AG09309 (cell line): ENCODE data around the gene CIITA.
A peak's percentile ranks its signal among the peaks of the same experiment; 100 is the strongest.

Experiments used
- DNase-seq: peaks from one replicate; pipeline ENCODE4 v3.0.0-alpha.2; 2010; ENCODE audit warnings: low read depth
- H3K4me3 ChIP-seq: 2 replicates; pipeline ENCODE4 v1.5.1; 2011; ENCODE audit warnings: mild to moderate bottlenecking, low read depth, low read length, moderate library complexity; ENCODE audit not compliant: control insufficient read depth
- CTCF ChIP-seq: IDR thresholded peaks from 2 replicates; pipeline ENCODE4 v1.5.1; 2011; ENCODE audit warnings: mild to moderate bottlenecking, low read depth, low read length, inconsistent platforms; ENCODE audit not compliant: insufficient read depth, control insufficient read depth; ENCODE audit errors: missing control alignments

Gene CIITA

DNA sequence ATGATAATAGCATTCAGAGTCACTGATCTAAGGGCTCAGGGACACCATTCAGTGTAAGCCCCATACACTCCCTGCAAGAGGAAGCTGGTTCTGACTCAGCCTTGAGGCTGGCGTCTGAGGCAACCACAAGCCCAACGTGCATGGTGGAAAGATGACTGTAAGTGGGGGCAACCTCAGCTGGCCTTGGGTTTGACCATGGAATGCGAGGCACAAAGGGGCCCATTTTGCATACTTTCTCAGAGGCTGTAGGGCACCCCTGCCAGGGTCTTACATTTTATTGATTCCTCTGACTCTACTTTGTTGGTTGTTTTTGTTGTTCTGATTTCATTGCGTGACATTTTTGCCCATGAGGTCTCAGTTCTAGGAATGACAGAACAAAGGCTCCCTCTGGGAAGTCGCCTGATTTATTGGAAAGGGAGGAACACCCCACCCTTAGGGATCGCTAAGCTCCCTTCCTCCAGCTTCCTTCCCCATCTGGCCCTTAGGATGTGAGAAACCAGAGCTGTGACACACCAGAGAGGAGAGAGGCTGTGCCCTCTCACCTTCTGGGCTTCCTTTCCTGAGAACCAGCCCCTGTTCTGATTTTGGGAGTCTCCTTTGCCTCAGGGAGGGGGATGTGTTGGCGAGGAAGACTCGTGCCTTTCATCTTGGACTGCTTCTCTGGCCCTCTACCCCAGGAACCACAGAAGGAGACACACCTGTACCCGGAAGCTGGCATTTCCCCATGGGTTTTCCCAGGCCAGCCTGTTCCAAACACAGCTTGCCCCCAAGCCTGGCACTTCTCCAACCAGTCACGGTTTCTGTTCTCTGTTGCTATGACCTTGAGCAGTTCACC is 5.6 kb upstream of the CIITA start:
- peak; percentile 60 for DNase-seq
- no peak overlapping the region for H3K4me3 ChIP-seq
- TF ChIP-seq CTCF = no peak

GRCh38 chr16:10876315-10876714 is 687 bp upstream of the CIITA start:
- H3K4me3 ChIP-seq = no peak overlapping the region
- TF ChIP-seq CTCF = no peak
- DNase-seq = no peak

DNA sequence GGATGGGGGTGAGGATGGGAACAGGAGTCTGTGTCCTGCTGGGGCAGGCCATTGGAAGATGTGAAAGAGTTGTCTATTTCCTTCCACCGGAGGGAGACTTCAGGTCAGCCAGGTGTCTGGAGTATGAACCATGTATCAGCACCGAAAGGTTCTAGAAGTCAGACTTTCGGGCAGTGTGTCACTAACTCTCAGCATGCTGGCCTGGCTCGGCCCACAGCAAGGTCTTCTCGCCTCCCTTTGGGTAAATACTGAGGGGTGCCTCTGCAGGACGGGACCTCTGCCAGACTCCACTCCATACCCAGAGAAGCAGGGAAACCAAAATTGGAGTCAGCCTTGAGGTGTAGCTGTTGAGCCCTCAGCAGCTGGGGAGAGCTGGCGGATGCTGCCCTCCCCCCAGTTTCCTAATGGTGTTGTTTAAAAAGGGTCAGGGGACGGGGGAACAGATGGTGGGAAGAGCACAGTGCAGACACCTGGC is 507 bp downstream of the CIITA start:
- H3K4me3 ChIP-seq = no peak overlapping the region
- TF ChIP-seq CTCF = no peak
- no peak for DNase-seq

DNA sequence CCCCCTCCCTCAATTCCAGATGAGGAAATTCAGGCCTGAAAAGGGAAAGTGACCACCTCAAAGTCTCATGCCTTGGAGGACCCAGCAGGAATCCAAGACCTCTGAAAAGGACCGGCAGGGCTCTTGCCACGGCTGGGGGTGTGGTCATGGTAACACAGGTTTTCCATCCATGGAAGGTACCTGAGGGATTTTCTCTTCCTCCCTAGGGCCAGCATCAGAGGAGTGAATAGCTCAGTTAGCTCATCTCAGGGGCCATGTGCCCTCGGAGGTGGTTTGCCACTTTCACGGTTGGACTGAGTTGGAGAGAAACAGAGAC is 1.3 kb downstream of the CIITA start:
- peak overlapping the region; percentile 60 for H3K4me3 ChIP-seq
- no peak for DNase-seq
- TF ChIP-seq CTCF = no peak

DNA sequence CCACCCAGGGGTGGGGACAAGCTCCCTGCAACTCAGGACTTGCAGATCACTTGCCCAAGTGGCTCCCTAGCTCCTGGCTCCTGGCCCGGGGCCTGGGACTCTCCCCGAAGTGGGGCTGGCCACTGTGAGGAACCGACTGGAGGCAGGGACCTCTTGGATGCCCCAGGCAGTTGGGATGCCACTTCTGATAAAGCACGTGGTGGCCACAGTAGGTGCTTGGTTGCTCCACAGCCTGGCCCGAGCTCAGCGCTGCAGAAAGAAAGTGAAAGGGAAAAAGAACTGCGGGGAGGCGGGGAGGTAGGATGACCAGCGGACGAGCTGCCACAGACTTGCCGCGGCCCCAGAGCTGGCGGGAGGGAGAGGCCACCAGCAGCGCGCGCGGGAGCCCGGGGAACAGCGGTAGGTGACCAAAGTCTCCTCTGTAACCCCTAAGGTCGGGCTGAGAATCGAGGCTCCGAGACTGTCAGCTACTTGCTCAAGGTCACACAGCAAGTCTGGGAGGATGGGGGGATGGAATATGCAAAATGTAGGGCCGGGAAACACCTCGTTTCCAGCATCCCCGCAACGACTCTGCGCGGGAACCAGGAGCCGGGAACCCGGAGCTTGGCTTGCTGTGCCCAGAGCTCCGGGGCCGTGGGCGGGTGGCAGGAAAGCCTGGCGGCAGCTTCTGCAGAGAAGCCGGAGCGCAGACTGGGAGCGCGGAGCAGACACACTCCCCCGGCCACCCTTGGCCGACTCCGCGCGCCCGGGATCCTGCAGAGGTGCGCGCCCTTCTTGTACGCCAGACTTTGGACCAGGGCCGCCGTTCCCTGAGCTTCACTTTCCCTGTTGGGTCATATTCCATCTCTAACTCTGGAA is 1.9 kb downstream of the CIITA start:
- no peak for DNase-seq
- peak overlapping the region; percentile 60 for H3K4me3 ChIP-seq
- TF ChIP-seq CTCF = no peak

GRCh38 chr16:10879681-10880589 is 2.9 kb downstream of the CIITA start:
- no peak for DNase-seq
- TF ChIP-seq CTCF = no peak
- no peak overlapping the region for H3K4me3 ChIP-seq
